ENCODE data around the gene SPRR2A. TPM values are rescaled to one million over a fixed set of nuclear protein-coding genes. Genes with fewer than 3 reads are reported as not detected.
"Not testable (repeated sequence)": the region's sequence is repeated elsewhere in the genome, so short reads cannot be mapped to it uniquely, and the experiment has no call there.

The SPRR2A gene
- total RNA-seq, 4 donors from 2014 or later, result not detected

GRCh38 chr1:153024413-153024812 is 32.9 kb downstream of the SPRR2A start:
- TF ChIP-seq POLR2AphosphoS5 (IDR thresholded peaks at IDR 0.05) (no peak), POLR2A (IDR thresholded peaks at IDR 0.05) (no peak), CTCF (IDR thresholded peaks at IDR 0.05) (no peak), EP300 (IDR thresholded peaks at IDR 0.05; ENCODE audit: low read depth) (no peak)

GRCh38 chr1:153023109-153023508 is 34.2 kb downstream of the SPRR2A start:
- no peak for DNase-seq
- Histone ChIP-seq H3K36me3 (no peaks in the 10 kb centered on the region), H3K4me3 (no peak overlapping the region), H3K9me3 (no peaks in the 10 kb centered on the region), H3K27me3 (no peaks in the 10 kb centered on the region), H3K27ac (no peak overlapping the region), H3K4me1 (no peaks in the 10 kb centered on the region)
- TF ChIP-seq POLR2A (IDR thresholded peaks at IDR 0.05), result no peak
- TF ChIP-seq CTCF (IDR thresholded peaks at IDR 0.05), result no peak
- no peak for TF ChIP-seq POLR2AphosphoS5 (IDR thresholded peaks at IDR 0.05)
- TF ChIP-seq EP300 (IDR thresholded peaks at IDR 0.05; ENCODE audit: low read depth), result no peak
- WGBS, 2 donors (ENCODE audit: low coverage in 1 of 2), result 90 to 92% methylated on average over 2 to 7 of the region's 7 CpGs
- intact Hi-C loops (cut with DNase I; ENCODE audit: low total_unique reads), result no loop called here
- in situ Hi-C loops (cut with MboI; ENCODE audit: low pct_ligation_motif_present in 1 of 4, low pct_unique_long_range_greater_than_20kb in 1 of 4, low sequenced_read_pairs in 3 of 4), result no loop called here

More at GRCh38 chr1:153024413-153024812, 32.9 kb downstream of the SPRR2A start:
- no peak for DNase-seq
- in situ Hi-C loops (cut with MboI; ENCODE audit: low pct_ligation_motif_present in 1 of 4, low pct_unique_long_range_greater_than_20kb in 1 of 4, low sequenced_read_pairs in 3 of 4) (no loop called here), intact Hi-C loops (cut with DNase I; ENCODE audit: low total_unique reads) (no loop called here)
- H3K36me3 ChIP-seq, result no peaks in the 10 kb centered on the region
- no peaks in the 10 kb centered on the region for H3K9me3 ChIP-seq
- no peaks in the 10 kb centered on the region for H3K27me3 ChIP-seq
- no peaks in the 10 kb centered on the region for H3K4me1 ChIP-seq
- no peak overlapping the region for H3K27ac ChIP-seq
- WGBS, 2 donors (ENCODE audit: low coverage in 1 of 2), result 78 to 85% methylated on average over 1 of the region's 1 CpG
- no peak overlapping the region for H3K4me3 ChIP-seq

- in situ Hi-C loops (cut with MboI; ENCODE audit: low pct_ligation_motif_present in 1 of 4, low pct_unique_long_range_greater_than_20kb in 1 of 4, low sequenced_read_pairs in 3 of 4); H3K4me3 ChIP-seq; DNase-seq; H3K36me3 ChIP-seq; H3K27ac ChIP-seq; H3K4me1 ChIP-seq; intact Hi-C loops (cut with DNase I; ENCODE audit: low total_unique reads); H3K27me3 ChIP-seq; H3K9me3 ChIP-seq: not testable (repeated sequence)
- 62 to 68% methylated on average over 6 to 9 of the region's 9 CpGs for WGBS, 2 donors (ENCODE audit: low coverage in 1 of 2)
Measured at GRCh38 chr1:153022340-153022739, 35.0 kb downstream of the SPRR2A start.

DNA sequence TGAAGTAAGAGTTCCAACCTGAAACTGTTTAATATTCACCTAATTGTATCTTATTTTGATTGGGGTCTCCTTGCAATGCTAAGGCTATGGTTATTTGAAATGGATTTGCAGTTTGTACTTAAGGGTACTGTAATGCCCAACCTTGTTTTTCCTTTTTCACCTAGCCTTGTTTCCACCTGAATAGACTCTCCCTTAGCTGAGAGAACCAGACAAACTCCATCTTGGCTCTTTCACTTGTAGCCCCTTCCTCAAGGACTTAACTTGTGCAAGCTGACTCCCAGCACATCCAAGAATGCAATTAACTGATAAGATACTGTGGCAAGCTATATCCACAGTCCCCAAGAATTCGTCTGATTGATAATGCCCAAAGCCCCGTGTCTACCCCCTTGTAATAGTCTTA is 35.5 kb downstream of the SPRR2A start:
- intact Hi-C loops (cut with DNase I; ENCODE audit: low total_unique reads); H3K27me3 ChIP-seq; in situ Hi-C loops (cut with MboI; ENCODE audit: low pct_ligation_motif_present in 1 of 4, low pct_unique_long_range_greater_than_20kb in 1 of 4, low sequenced_read_pairs in 3 of 4); DNase-seq; H3K4me3 ChIP-seq; H3K27ac ChIP-seq; H3K36me3 ChIP-seq; H3K9me3 ChIP-seq; H3K4me1 ChIP-seq: not testable (repeated sequence)
- WGBS, 2 donors (ENCODE audit: low coverage in 1 of 2), result 17 to 45% methylated on average over 2 of the region's 2 CpGs

DNA sequence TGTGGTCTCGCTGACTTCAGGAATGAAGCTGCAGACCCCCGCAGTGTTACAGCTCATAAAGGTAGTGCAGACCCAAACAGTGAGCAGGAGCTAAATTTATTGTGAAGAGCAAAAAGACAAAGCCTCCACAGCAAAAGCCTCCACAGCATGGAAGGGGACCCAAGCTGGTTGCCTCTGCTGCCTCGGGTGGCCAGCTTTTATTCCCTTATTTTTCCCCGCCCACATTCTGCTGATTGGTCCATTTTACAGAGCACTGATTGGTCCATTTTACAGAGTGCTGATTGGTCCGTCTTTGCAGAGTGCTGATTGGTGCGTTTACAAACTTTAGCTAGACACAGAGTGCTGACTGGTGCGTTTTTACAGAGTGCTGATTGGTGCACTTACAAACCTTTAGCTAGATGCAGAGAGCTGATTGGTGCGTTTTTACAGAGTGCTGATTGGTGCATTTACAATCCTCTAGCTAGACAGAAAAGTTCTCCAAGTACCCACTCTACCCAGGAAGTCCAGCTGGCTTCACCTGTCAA is 46.0 kb downstream of the SPRR2A start:
- DNase-seq; H3K4me1 ChIP-seq; in situ Hi-C loops (cut with MboI; ENCODE audit: low pct_ligation_motif_present in 1 of 4, low pct_unique_long_range_greater_than_20kb in 1 of 4, low sequenced_read_pairs in 3 of 4); H3K27me3 ChIP-seq; H3K27ac ChIP-seq; intact Hi-C loops (cut with DNase I; ENCODE audit: low total_unique reads); H3K36me3 ChIP-seq; H3K4me3 ChIP-seq; H3K9me3 ChIP-seq: not testable (repeated sequence)
- 82% methylated on average over 8 of the region's 8 CpGs; no CpG with 5 or more reads in 1 of the 2 donors for WGBS, 2 donors (ENCODE audit: low coverage in 1 of 2)

Small RNA genes lying within 50 kb of the gene (small RNA-seq; reads per million reads assigned to genes)
- gene AL356867.1, result 0 reads per million in 4 donors
- gene RF00322, result 0 reads per million in 4 donors

Other genes starting within 250 kb of the SPRR2A start
- gene LCE1B, start 245.5 kb downstream of the SPRR2A start, total RNA-seq, result not detected
- gene LCE1A, start 230.0 kb downstream of the SPRR2A start, total RNA-seq, result not detected
- gene LCE6A, start 214.7 kb downstream of the SPRR2A start, total RNA-seq, result not detected
- not detected for gene LCE7A, start 197.5 kb downstream of the SPRR2A start, total RNA-seq
- gene SMCP, start 179.2 kb downstream of the SPRR2A start, total RNA-seq, result not detected
- gene IVL, start 149.0 kb downstream of the SPRR2A start, total RNA-seq, result not detected
- gene SPRR5, start 110.3 kb downstream of the SPRR2A start, total RNA-seq, result not detected
- gene SPRR4, start 86.9 kb downstream of the SPRR2A start, total RNA-seq, result not detected
- gene SPRR1A, start 73.4 kb downstream of the SPRR2A start, total RNA-seq, result not detected
- not detected for gene SPRR3, start 55.8 kb downstream of the SPRR2A start, total RNA-seq
- gene SPRR1B, start 26.3 kb downstream of the SPRR2A start, total RNA-seq, result not detected
- not detected for gene SPRR2D, start 16.4 kb downstream of the SPRR2A start, total RNA-seq
- not detected for gene SPRR2B, start 14.1 kb upstream of the SPRR2A start, total RNA-seq
- gene SPRR2E, start 37.0 kb upstream of the SPRR2A start, total RNA-seq, result not detected
- not detected for gene SPRR2F, start 56.0 kb upstream of the SPRR2A start, total RNA-seq
- gene SPRR2G, start 93.4 kb upstream of the SPRR2A start, total RNA-seq, result not detected
- not detected for gene LELP1, start 145.9 kb upstream of the SPRR2A start, total RNA-seq
- not detected for gene PRR9, start 160.1 kb upstream of the SPRR2A start, total RNA-seq
- gene LORICRIN, start 202.2 kb upstream of the SPRR2A start, total RNA-seq, result not detected